Measurements from ENCODE around the gene CLK4. TPM values are rescaled to one million over a fixed set of nuclear protein-coding genes. Genes with fewer than 3 reads are reported as not detected.

The CLK4 gene
- total RNA-seq: 23.5 TPM
- long read RNA-seq, transcript CLK4-201 (13 exons, 2,568 nt): major isoform, 24 of 43 reads
- long read RNA-seq, transcript CLK4-208 (2 exons, 1,690 nt): minor isoform, 5 of 43 reads
- long read RNA-seq, partial matches to known transcripts: 5 of 43 reads
- long read RNA-seq, other reads (novel, unspliced or antisense): 9 of 43 reads

- ATAC-seq (peak; percentile 97), DNase-seq (peak; percentile 99)
- intact Hi-C loops (cut with micrococcal nuclease): no loop called here
Measured at GRCh38 chr5:178626484-178627258, at the start of gene CLK4. TSS of gene CLK4 (minus strand) at chr5:178627050. CDS start at chr5:178623416, 3,634 bp downstream.

GRCh38 chr5:178675922-178676321 is 49.1 kb upstream of the CLK4 start:
- intact Hi-C loops (cut with micrococcal nuclease): no loop called here

DNA sequence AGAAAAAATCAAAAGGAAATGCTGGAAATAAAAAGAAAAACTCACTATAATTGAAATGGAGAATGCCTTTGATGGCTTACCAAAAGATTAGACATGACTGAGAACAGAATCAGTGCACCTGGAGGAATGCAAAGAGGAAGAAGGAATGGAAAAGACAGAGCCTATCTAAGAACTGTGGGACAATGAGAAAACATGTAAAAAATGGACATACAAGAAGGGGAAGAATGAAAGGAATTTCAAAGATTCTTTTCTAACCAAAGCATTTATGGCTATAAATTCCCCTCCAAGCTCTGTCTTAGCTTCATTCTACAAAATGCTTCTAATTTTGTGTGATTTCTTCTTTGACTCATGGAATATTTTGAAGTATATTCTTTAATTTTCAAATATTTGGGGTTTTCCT is 47.5 kb upstream of the CLK4 start:
- intact Hi-C loops (cut with micrococcal nuclease): no loop called here
- ATAC-seq (no peak), DNase-seq (no peak)

More at GRCh38 chr5:178675922-178676321, 49.1 kb upstream of the CLK4 start:
- DNase-seq (no peak), ATAC-seq (no peak)

GRCh38 chr5:178673801-178674295 is 47.0 kb upstream of the CLK4 start:
- DNase-seq (no peak), ATAC-seq (no peak)
- intact Hi-C loops (cut with micrococcal nuclease): no loop called here

DNA sequence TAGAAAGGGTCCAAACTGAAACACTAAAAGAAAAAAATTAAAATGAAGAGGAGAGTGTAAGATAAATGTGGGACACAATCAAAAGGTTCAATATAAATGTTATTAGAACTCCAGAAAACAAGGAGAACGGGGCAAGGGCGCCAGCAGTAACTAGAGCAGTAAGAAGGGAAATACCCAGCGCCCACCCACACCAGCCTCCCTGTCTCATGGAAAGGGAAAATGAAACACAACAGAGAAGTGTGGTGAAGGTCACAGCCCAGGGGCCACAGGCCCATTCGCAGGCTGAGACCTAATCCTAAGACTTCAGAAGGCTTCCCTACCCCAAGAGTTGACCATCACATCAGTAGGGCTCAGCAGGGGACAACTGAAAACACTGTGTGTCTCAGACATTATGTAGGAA is 45.8 kb upstream of the CLK4 start:
- DNase-seq: no peak
- no peak for ATAC-seq
- intact Hi-C loops (cut with micrococcal nuclease): no loop called here

- no peak for DNase-seq
- no peak for ATAC-seq
- intact Hi-C loops (cut with micrococcal nuclease): no loop called here
Measured at GRCh38 chr5:178671602-178672144, 44.8 kb upstream of the CLK4 start.

GRCh38 chr5:178670351-178670885 is 43.6 kb upstream of the CLK4 start:
- intact Hi-C loops (cut with micrococcal nuclease): no loop called here
- ATAC-seq (no peak), DNase-seq (no peak)

GRCh38 chr5:178668579-178668978 is 41.7 kb upstream of the CLK4 start:
- no peak for ATAC-seq
- intact Hi-C loops (cut with micrococcal nuclease): no loop called here
- DNase-seq: no peak

- ATAC-seq (no peak), DNase-seq (no peak)
- intact Hi-C loops (cut with micrococcal nuclease): no loop called here
Measured at GRCh38 chr5:178667688-178668087, 40.8 kb upstream of the CLK4 start.

DNA sequence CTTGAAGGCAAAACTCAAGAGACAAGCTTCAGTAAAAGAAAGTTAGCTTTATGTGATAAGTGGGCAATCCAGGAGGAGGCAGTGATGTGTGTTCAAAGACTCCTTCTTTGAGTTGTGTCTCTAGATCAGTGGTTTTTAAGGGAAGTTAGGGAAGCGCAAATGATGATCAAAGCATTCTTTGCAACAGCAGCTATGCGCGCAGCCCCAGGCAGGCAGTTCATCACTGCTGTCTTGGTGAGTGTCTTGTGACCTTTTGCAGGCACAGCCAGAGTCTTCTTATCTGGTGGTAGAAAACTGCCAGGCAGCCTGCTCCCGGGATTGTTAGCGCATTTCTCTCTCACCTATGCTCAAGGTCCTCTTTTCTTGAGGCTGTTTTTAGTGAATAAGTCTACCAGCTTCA is 40.3 kb upstream of the CLK4 start:
- ATAC-seq: peak; percentile 35
- intact Hi-C loops (cut with micrococcal nuclease): no loop called here
- DNase-seq: no peak

DNA sequence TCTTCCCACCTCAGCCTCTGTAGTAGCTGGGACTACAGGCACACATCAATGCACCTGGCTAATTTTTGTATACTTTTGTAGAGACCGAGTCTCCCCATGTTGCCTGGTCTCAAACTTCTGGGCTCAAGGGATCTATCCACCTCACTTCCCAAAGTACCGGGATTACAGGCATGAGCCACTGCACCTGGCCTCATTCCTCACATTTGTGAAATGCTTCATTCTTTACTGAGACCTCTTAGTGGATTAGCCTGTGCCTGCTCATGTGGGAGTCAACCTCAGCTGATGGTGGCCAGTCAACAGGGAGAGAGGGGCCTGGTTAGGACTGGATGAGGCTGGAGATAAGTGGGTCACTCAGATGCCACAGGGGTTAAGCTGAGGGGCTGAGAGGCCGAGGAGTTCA is 37.3 kb upstream of the CLK4 start:
- no peak for ATAC-seq
- DNase-seq: no peak
- intact Hi-C loops (cut with micrococcal nuclease): no loop called here

DNA sequence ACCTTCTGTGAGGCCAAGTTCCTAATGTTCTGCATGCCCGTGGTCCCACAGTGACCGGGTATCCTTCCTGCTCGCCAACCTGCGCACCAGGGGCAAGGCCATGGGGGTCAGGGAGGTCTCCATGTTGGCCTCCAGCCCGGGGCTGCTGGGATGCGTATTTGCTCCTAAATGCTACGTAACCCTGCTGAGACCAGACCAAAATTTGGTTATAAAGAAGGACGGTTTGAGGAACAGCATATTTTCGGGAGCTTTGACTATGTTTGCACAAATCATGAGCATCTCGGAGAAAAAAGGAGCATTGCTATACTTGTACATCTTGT is 35.7 kb upstream of the CLK4 start:
- intact Hi-C loops (cut with micrococcal nuclease): no loop called here
- DNase-seq (no peak), ATAC-seq (no peak)

GRCh38 chr5:178661836-178662540 is 35.1 kb upstream of the CLK4 start:
- no peak for DNase-seq
- intact Hi-C loops (cut with micrococcal nuclease): no loop called here
- ATAC-seq: no peak

DNA sequence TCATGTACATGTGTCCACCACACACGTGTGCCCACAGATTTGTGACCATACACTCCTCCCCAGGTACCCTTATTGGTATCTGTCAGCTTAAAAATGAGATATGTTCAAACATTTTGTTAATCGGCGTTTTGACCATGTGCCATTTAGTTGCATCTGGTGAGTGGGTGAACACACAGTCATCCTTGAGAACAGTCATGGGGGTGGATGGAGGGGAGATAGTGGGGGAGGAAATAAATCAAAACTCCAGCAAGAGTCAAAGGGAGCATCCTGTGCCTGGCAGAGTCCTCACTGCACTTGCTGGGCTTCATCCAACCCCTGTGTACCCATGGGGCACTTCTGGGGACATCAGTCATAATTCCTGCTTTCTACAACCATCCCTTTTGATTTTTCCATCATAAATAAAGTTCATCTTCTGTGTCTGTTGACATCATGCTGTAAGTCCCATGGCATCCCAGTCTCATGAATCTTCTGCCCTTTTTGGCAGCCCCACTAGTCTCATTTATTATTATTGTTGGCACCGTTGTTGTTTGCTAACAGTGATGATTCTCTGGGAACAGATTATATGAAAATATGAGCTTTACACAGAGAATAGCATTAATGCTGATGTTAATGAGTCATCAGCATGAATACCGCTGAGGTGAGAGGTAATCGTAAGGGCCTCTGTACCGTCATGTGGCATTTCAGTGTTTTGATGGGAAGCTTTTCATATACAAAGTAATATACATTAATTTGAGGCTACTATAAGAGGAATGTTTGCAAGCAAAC is 24.4 kb upstream of the CLK4 start:
- ATAC-seq: no peak
- no peak for DNase-seq
- intact Hi-C loops (cut with micrococcal nuclease): no loop called here

DNA sequence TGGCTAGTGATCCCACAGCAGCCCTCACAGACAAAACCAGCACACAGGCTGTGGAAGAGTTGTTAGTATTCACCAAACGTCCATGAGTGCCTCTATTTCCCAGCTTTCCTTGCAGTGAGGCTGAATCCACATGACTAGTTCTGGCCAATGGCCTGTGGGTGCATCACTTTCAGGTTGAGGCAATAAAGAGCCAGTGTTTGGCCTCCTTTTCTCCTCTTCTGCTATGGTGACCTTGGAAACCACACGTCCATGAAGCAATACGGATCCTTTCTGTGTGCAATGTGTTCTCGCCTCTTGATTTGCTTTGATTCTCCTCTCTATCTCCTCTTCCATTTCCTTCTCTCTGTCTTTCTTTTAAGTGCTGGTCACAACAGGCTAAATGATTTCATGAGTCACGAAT is 23.4 kb upstream of the CLK4 start:
- ATAC-seq: no peak
- intact Hi-C loops (cut with micrococcal nuclease): no loop called here
- DNase-seq: no peak

- DNase-seq: no peak
- no peak for ATAC-seq
- intact Hi-C loops (cut with micrococcal nuclease): no loop called here
Measured at GRCh38 chr5:178649580-178649979, 22.7 kb upstream of the CLK4 start.

DNA sequence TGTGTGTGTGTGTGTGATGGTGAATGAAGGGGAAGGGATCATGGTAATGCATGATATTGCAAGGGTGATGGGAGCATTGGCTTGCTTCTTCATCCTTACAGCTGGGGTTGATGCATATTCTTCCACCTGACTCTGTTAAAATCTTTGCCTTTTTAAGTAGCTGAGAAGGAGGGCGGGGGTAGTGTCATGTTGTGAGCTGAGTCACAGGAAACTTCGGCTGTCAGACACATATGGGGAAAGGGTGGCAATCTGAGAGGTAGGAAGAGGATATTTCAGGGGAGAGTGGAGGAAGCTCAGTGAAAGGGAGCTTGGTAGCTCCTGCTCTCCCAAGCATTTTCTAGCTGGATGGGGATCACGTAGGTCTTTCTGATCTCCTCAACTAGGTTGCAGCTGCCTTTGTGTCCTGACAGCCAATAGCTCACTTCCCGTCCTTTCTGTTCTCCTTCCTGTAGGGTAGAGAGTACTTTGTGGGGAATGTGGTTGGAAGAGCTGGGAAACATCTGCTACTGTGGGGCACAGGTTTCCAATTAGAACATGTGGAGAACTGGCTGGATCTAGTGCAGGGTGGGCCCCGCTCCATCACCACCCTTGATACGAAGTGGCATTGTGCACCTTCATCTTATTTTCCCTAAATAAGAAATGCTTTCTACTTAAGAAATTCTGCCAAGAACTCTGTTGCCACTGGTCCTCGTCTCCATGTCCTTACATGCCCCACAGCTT is 18.1 kb upstream of the CLK4 start:
- ATAC-seq (no peak), DNase-seq (no peak)
- intact Hi-C loops (cut with micrococcal nuclease): no loop called here

DNA sequence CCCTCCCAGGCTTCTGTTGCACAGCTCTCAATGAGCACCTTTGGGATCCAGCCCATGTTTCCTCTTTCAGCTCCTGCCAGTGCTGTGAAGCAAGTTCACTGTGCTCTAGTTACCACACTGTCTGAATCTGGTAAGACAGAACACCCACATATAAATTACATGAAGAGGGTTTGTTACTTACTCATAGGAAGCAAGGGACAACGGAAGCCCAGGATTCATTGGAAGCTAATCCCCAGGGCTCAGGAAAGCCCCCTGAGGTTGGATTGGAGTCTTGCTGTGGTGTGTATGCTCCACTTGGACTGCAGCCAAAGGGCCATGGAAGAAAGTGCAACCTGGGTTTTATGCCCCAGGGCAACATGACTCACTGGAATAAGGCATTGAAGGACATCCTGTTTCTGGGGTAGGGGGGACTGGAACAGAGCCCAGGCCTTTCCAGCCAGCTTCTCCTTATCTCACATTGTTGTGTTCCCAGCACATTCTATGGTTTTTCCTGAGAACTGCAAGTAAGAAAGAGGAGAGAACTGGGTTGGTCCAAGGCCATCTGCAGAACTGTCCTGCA is 15.6 kb upstream of the CLK4 start:
- ATAC-seq: no peak
- no peak for DNase-seq
- intact Hi-C loops (cut with micrococcal nuclease): no loop called here
